ENCODE data around the gene GGPS1.
"Not testable (repeated sequence)": the region's sequence is repeated elsewhere in the genome, so short reads cannot be mapped to it uniquely, and the experiment has no call there.

Gene GGPS1

DNA sequence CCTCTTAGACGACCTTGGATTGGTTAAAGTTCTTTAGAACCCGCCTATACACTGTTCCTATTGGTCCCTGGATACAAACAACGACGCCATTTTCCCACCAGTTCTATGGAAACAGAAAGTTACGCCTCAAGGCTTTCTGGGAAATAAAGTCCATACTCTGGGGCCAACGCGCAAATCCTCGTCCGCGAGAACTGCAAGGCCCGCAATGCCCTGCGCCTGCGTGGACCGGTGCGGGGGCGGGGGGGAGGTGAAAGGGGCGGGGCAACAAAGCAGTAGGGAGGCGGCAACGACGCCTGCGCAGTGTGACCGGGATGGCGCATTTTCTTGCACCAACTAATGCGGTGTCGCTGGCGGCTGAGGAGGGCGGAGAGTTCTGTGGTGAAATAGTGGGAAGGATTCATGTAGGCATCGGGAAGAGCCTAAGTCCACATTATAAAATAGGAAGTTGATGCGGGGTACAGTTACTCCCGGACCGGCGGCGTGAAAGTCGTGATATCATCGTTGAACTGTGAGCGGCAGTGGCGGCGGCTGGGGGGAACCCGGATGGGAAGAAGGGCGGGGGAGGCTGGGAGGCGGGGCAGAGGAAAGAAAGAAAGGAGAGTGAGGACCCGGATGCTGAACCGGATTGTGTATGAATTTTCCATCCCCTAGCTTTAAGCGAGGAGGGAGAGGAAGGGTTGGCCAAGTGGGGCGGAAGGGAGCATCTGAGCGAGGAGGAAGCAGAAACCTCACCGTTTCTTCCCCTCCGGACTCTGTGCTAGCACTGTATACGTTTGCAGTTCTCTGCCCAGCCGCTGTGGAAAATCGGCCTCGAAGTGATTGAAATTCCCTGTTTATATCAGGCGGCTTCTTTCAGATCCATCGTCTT lies at the start of gene GGPS1:
Gene GGPS1 (plus strand): TSS at position 300 of the 868 bp plus-strand sequence. CDS start 6,695 bp downstream, outside the sequence.
- peak; percentile 100 for DNase-seq (ENCODE audit: low read depth)

DNA sequence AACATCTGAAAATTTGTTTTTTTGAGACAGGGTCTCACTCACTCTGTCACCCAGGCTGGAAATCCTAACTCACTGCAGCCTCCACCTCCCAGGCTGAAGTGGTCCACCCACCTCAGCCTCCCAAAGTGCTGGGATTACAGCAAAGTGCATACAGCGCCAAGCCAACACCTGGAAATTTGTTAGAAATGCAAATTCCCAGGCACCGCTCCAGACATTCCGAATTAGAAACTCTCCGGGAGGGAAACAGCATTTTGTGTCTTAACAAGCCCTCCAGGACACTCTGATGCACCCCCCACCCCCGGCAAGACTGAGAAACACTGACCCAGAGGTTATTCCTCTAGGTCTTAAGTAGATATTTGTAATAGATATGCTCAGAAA lies 49.5 kb upstream of the GGPS1 start:
- DNase-seq (ENCODE audit: low read depth), result no peak

DNA sequence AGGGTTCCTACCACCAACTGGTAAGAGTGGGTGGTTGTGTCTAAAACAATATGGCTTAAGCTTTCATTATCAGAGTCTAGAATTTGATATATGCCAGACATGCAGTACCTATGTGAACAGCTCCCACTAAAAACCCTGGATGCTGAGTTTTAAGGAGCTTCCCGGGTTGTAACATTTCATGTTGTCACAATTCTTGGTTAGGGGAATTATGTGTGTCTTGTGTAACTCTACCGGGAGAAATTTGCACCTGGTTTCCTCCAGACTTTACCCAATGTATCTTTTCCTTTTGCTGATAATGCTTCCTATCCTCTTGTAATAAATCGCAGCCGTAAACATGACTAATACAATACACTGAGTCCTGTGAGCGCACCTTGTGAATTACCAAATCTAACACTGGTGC lies 48.7 kb upstream of the GGPS1 start:
- DNase-seq (ENCODE audit: low read depth), result no peak

DNA sequence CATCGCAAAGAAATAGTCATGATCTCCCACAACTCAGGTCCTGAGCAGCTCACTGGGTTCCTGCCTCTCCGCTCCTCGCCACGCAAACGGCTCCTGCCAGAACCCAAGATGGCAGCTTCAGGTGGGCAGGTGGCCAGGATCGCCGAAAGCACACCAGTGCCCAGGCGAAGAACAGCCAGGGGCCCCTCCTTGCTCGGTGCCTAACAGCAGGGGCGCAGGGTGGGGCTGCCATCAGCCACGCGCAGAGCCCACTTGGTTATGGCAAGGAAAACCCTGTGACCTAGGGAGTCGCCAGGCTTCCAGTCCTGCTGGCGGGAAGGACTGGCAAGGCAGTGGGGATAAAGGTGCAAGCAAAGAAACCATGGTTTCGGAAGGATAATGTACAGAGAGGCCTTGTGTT lies 47.9 kb upstream of the GGPS1 start:
- DNase-seq (ENCODE audit: low read depth), result no peak

GRCh38 chr1:235283636-235284035 lies 44.7 kb upstream of the GGPS1 start:
- not testable (repeated sequence) for DNase-seq (ENCODE audit: low read depth)

- DNase-seq (ENCODE audit: low read depth), result no peak
Measured at GRCh38 chr1:235284231-235284769, 44.1 kb upstream of the GGPS1 start.

DNA sequence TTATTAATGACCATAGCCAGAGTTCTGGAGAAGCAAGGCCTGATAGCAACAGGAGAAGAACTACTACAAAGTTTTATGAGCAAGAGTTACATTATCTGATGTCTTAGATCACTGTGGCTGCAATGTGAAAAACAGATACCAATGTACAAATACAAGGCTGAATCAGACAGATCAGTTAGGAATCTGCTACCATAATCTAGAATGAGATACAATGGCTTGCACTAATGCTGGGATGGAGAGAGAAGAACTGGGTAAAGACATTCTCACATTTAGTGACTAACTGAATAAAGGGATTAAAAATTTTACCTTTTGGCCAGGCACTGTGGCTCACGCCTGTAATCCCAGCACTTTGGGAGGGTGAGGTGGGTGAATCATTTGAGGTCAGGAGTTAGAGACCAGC lies 41.7 kb upstream of the GGPS1 start:
- no peak for DNase-seq (ENCODE audit: low read depth)

DNA sequence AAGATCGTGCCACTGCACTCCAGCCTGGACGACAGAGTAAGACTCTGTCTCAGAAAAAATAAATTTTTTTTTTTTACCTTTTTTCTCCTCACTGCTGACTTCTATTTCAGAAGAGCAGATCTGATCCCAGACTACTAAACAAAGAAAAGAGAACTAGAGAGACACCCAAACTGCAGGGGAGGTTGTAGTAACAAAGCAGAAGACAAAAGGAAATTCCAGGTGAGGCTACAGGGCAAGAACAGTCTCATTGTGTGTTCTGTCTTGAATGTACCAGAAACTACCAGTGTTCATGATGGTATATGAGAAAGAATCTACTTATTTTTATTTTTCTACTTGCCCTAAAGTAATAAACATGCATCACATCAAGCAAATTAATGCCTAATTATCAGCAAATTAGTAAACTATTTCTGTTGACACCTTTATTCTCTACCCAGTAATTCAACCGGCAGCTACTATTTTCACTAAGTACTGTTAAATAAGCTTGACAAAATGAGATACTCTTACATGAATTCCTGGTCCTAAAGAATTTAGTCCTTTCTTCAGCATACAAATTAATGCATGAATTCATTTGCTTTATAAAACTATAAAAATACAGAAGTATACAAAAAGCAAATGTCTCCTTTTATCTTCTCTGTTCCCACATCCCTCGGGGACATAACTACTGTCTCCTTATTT lies 41.0 kb upstream of the GGPS1 start:
- no peak for DNase-seq (ENCODE audit: low read depth)

DNA sequence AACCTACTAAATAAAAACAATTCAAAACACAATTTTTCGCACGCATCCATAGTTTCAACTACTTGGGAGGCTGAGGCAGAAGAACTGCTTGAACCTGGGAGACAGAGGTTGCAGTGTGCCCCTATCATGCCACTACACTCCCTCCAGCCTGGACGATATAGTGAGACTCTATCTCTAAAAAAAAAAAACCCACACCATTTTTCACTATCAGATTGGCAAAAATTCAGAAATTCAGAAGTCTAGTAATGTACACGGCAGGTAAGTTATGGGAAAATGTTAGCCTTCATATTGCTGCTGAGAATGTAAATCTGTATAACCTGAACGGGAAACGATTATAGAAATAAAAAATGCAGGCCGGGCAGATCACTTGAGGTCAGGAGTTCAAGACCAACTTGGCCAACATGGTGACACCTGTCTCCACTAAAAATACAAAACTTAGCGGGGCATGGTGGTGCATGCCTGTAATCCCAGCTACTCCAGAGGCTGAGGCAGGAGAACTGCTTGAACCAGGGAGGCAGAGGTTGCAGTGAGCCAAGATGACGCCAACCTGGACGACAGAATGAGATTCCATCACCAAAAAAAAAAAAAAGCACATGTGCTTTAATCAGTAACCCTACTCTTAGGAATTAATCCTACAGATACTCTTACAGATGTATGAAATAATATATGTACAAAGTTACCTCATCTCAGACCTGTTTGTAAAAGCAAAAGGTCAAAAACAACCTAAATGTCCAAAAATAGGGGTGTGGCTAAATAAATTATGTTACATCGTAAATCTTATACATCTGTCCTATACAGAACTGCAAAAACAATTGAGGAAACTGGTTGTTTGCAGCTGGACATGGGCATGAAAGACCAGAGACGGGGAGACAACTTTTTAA lies 38.3 kb upstream of the GGPS1 start:
- DNase-seq (ENCODE audit: low read depth), result no peak

DNA sequence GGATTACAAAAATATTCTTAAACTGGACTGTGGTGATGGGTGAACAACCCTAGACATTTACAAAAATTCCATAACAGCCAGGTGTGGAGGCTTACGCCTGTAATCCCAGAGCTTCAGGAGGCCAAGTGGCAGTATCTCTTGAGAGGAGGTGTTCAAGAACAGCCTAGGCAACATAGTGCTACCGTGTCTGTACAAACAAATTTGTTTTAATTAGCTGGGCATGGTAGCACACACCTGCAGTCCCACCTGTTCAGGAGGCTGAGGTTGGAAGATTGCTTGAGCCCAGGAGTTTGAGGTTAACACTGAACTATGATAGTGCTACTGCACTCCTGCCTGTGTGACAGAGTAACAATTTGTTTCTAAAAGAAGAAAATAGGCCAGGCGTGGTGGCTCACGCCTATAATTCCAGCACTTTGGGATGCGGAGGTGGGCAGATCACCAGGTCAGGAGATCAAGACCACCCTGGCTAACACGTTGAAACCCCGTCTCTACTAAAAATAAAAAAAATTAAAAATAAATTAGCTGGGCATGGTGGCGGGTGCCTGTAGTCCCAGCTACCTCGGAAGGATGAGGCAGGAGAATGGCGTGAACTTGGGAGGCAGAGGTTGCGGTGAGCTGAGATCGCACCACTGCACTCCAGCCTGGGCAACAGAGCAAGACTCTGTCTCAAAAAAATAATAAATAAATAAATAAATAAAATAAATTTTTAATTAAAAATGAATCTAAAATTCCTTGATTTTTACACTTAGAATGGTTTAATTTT lies 37.4 kb upstream of the GGPS1 start:
- no peak for DNase-seq (ENCODE audit: low read depth)

DNA sequence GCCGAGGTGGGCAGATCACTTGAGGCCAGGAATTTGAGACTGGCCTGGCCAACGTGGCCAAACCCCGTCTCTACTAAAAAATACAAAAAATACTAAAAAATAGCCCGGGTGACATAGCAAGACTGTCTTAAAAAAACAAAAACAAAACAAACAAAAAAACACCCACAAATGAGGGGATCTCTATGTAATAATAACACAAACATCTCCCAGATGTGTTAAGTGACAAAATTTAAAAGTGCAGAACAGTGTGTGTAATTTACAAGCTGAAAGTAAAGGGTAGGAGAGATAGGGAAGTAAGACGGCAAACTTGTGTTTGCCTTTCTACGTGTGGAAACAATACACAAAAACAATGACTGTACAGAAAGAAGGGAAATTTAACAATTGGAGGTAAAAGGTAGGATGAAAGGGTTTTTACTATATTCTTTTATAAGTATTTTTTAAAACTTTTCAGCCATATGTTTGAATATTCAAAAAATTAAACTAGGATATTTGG lies 36.7 kb upstream of the GGPS1 start:
- DNase-seq (ENCODE audit: low read depth), result no peak

GRCh38 chr1:235292790-235293189 lies 35.6 kb upstream of the GGPS1 start:
- no peak for DNase-seq (ENCODE audit: low read depth)

- DNase-seq (ENCODE audit: low read depth), result no peak
Measured at GRCh38 chr1:235293322-235293942, 34.9 kb upstream of the GGPS1 start.

GRCh38 chr1:235295902-235296350 lies 32.4 kb upstream of the GGPS1 start:
- peak; percentile 28 for DNase-seq (ENCODE audit: low read depth)

DNA sequence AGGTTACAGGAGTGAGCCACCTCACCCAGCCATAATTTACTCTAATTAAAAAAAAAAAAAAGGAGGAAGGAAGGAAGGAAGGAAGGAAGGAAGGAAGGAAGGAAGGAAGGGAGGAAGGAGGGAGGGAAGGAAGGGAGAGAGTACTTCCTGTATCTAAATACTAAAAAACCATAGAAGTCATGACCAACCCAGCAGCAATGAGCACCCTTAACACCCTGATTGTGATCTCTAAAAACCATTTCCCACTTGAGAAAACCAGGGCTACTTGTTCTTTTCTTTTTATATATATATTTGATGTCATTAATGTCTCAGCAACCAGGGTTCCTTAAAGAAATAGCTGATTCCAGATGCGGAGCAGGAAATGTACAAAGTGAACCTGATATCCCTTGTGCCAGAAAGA lies 31.6 kb upstream of the GGPS1 start:
- DNase-seq (ENCODE audit: low read depth), result no peak

DNA sequence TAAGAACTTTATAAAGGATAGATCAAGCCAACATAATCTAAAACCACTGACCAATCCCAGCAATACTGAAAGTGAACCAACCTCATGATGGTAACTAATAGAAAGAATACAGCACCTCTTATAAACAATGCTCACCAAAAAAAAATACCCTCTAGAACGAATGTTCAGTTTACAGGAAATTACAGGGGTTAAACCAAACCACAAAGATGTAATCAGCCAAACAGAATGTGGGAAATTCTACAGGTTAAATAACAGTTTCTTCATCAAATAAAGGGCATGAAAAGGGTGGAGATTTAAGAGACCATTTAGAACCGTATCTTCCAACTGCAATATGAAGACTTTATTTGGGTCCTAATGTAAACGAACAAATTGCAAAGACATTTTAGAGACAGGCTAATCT lies 30.8 kb upstream of the GGPS1 start:
- DNase-seq (ENCODE audit: low read depth), result peak; percentile 45

- DNase-seq (ENCODE audit: low read depth), result no peak
Measured at GRCh38 chr1:235298758-235299157, 29.6 kb upstream of the GGPS1 start.

GRCh38 chr1:235299169-235299858 lies 29.1 kb upstream of the GGPS1 start:
- no peak for DNase-seq (ENCODE audit: low read depth)

GRCh38 chr1:235302143-235302542 lies 26.2 kb upstream of the GGPS1 start:
- no peak for DNase-seq (ENCODE audit: low read depth)

Data from ELR (cell line).